ENCODE data around the gene SV2C.

SV2C gene

DNA sequence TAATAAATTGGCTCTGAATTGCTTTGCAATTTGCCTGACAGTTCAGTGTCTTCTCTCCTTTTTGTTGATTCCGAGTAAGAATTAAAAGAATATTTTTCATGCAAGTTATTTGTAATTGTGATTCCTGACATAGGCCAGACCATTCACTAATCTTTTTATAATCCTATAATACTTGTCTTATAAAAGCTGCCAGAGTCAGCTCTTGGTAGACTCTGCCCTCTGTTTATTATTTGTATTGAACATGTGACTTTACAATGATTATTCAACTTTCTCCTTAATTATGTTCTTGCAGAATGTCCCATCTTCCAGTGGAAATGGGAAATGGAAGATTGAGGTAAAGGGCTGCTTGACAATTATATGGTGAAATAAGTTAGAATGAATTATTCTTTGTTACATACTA is 121.0 kb downstream of the SV2C start:
- no peak for DNase-seq (ENCODE audit: low read depth in 2 of 2)
- TF ChIP-seq, protein P1, sequence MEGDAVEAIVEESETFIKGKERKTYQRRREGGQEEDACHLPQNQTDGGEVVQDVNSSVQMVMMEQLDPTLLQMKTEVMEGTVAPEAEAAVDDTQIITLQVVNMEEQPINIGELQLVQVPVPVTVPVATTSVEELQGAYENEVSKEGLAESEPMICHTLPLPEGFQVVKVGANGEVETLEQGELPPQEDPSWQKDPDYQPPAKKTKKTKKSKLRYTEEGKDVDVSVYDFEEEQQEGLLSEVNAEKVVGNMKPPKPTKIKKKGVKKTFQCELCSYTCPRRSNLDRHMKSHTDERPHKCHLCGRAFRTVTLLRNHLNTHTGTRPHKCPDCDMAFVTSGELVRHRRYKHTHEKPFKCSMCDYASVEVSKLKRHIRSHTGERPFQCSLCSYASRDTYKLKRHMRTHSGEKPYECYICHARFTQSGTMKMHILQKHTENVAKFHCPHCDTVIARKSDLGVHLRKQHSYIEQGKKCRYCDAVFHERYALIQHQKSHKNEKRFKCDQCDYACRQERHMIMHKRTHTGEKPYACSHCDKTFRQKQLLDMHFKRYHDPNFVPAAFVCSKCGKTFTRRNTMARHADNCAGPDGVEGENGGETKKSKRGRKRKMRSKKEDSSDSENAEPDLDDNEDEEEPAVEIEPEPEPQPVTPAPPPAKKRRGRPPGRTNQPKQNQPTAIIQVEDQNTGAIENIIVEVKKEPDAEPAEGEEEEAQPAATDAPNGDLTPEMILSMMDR (IDR thresholded peaks at IDR 0.05; ENCODE audit: low read depth, low read length) = no peak
- no peak overlapping the region for H3K4me3 ChIP-seq (replicated peaks in 1 of 2; ENCODE audit: low read depth in 2 of 2, low read length in 2 of 2)

DNA sequence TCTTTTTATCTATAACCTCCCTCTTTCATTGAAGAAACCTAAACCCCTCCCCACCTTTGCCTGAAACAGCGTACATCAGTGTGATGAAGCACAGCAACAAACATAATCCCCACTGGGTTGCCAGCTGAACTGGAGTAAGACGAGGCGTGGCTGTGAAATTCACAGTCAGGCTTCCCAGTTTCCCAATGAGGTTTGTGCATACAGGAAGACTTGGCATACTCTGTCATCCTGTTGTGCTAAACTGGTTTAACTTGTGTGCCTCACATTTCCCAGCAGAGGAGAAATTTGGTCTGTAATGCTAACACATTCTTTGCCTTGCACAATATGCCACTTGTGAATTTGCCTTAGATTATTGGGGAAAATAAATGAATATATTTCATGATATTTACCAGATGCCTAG is 121.5 kb downstream of the SV2C start:
- TF ChIP-seq, protein P1 (IDR thresholded peaks at IDR 0.05; ENCODE audit: low read depth, low read length) = no peak
- no peak overlapping the region for H3K4me3 ChIP-seq (replicated peaks in 1 of 2; ENCODE audit: low read depth in 2 of 2, low read length in 2 of 2)
- DNase-seq (ENCODE audit: low read depth in 2 of 2) = no peak

DNA sequence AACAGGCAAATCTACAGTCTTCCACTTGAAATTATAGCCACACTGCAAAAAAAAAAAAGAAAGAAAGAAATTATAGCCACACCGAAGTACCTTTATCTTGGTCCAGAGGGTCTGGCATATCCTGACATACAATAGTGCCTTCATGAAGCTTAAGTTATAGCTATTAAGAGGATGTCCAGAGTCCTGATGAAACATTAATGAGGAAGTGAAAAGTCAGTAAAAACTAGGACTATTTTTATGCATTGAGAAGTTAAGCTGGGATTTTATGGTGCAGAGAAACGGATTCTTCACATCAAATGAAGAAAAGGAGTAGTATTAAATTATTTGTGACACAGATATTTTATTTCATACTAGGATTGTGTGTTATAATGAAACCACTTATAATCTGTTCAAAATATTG is 123.9 kb downstream of the SV2C start:
- DNase-seq (ENCODE audit: low read depth in 2 of 2) = no peak
- H3K4me3 ChIP-seq (replicated peaks in 1 of 2; ENCODE audit: low read depth in 2 of 2, low read length in 2 of 2) = no peak overlapping the region
- TF ChIP-seq, protein P1 (IDR thresholded peaks at IDR 0.05; ENCODE audit: low read depth, low read length) = no peak

DNA sequence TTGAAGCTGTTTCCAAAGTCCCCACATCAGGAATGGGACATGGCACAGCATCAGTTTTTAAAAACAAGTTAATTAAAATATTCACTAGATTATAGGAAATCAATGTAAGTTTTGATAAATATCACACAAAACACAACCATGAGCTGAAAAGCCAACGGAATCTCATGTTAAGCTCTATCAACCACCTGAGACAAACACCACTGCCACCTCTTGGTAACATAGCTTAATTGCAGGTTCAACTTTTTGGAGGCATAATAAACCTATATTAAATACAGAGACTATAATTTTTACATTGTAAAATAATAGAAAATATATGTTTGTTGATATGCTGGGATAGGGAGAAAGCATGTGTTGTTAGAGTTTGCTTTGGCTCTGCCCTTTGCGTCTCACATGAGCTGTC is 126.1 kb downstream of the SV2C start:
- no peak overlapping the region for H3K4me3 ChIP-seq (replicated peaks in 1 of 2; ENCODE audit: low read depth in 2 of 2, low read length in 2 of 2)
- TF ChIP-seq, protein P1 (IDR thresholded peaks at IDR 0.05; ENCODE audit: low read depth, low read length) = no peak
- no peak for DNase-seq (ENCODE audit: low read depth in 2 of 2)

DNA sequence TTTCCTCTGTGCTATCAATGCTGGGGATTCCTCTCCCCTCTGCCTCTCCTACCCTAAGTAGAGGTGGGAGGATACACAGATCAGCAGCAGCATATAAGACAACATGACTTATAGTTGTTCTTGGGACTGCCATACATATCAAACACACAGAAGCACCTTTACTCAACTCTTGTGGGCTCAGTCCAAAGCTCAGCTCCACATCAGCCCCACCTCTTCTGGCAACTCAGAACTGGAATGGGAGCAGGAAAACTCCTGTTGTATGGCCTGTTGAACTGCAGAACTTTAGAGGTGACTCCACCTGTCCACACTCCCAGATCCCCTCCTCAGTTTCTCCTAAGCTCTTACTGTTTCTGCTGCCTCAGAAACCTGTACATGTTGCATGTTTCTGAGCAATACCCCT is 127.8 kb downstream of the SV2C start:
- no peak overlapping the region for H3K4me3 ChIP-seq (replicated peaks in 1 of 2; ENCODE audit: low read depth in 2 of 2, low read length in 2 of 2)
- DNase-seq (ENCODE audit: low read depth in 2 of 2) = no peak
- TF ChIP-seq, protein P1 (IDR thresholded peaks at IDR 0.05; ENCODE audit: low read depth, low read length) = no peak

DNA sequence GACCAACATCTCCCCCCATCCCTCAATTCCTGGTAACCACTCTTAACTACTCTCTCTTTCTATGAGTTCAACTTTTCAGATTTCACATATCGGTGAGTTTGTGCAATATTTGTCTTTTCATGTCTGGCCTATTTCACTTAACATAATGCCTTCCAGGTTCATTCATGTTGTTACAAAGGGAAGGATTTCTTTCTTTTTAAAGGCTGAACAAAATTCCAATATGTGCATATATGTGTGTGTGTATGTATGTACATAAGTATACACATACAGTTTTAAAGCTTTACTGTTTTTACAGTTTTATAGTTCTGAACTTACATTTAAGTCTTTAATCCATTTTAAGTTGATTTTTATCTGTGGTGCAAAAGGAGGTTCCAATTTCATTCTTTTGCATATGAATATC is 130.7 kb downstream of the SV2C start:
- no peak overlapping the region for H3K4me3 ChIP-seq (replicated peaks in 1 of 2; ENCODE audit: low read depth in 2 of 2, low read length in 2 of 2)
- no peak for DNase-seq (ENCODE audit: low read depth in 2 of 2)
- TF ChIP-seq, protein P1 (IDR thresholded peaks at IDR 0.05; ENCODE audit: low read depth, low read length) = no peak

DNA sequence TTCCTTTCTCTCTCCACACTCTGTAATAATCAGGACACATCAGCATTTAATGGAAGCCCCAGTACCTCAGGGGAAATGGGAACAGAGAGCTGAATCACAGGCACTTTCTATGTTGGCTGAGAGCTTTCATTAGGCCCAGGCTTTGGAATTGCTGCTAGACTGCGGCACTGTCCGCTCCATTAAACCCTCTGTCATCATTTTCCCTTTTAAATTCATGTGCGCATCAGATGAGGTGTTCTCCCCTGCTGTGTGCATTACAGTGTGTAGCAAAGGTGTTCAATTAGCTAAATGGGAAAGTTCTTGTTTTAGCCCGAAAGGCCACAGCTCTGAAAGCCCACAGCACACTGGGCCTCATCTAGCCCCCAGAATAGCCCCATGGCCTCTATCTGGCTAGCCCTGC is 133.6 kb downstream of the SV2C start:
- TF ChIP-seq, protein P1 (IDR thresholded peaks at IDR 0.05; ENCODE audit: low read depth, low read length) = no peak
- H3K4me3 ChIP-seq (replicated peaks in 1 of 2; ENCODE audit: low read depth in 2 of 2, low read length in 2 of 2) = no peak overlapping the region
- DNase-seq (ENCODE audit: low read depth in 2 of 2) = no peak

All from cardiac fibroblast (primary cell).